Body of pancreas (tissue), 4 donors: ENCODE measurements around the gene PDCD1LG2. TPM values are rescaled to one million over a fixed set of nuclear protein-coding genes. Genes with fewer than 3 reads are reported as not detected.
A peak's percentile ranks its signal among the peaks of the same experiment; 100 is the strongest.

Experiments used
- ATAC-seq: fragments of 150-250 bp; one replicate; pipeline ENCODE4 v1.9.1; 2016
- DNase-seq, 4 donors: peaks; one replicate each; pipeline ENCODE4 v3.0.0-alpha.2; 2019
- H3K27ac ChIP-seq, 4 donors: fragments of 200-600 bp; sonication (generic); 1 replicate in 3 of 4; 2 replicates in 1 of 4; pipeline versions ENCODE4 v1.5.1 to v1.6.1; 2016 to 2019; ENCODE audit warnings: mild to moderate bottlenecking in 1 of 4, mixed read lengths in 1 of 4, moderate library complexity in 1 of 4
- H3K27me3 ChIP-seq, 2 donors: fragments of 200-600 bp; sonication (generic); one replicate each; pipeline ENCODE4 v1.6.0; 2016; ENCODE audit warnings: mild to moderate bottlenecking in 1 of 2
- H3K36me3 ChIP-seq, 2 donors: fragments of 200-600 bp; sonication (generic); replicated peaks in 1 of 2; 2 replicates each; pipeline ENCODE4 v1.5.1; 2016; ENCODE audit warnings: low read depth in 2 of 2; ENCODE audit not compliant: insufficient read depth in 1 of 2
- H3K4me1 ChIP-seq: fragments of 200-600 bp; sonication (generic); one replicate; pipeline ENCODE4 v1.6.0; 2016
- H3K4me3 ChIP-seq, 2 donors: fragments of 200-600 bp; sonication (generic); 1 replicate in 1 of 2; 2 replicates in 1 of 2; pipeline ENCODE4 v1.5.1; 2016 to 2019
- H3K9me3 ChIP-seq, 3 donors: fragments of 200-600 bp; sonication (generic); 1 replicate in 2 of 3; 2 replicates in 1 of 3; pipeline ENCODE4 v1.5.1; 2016
- CTCF ChIP-seq, 7 experiments: fragments of 450-650 bp in 4 of 7; fragments of 200-600 bp in 3 of 7; sonication (generic) in 3 of 7; IDR thresholded peaks; one replicate each; pipeline ENCODE4 v1.5.1; 2016 to 2019; ENCODE audit warnings: antibody characterized with exemption in 7 of 7
- POLR2A ChIP-seq, 3 donors: fragments of 450-650 bp; IDR thresholded peaks; one replicate each; pipeline ENCODE4 v1.6.1; 2016; ENCODE audit warnings: antibody characterized with exemption in 3 of 3, mild to moderate bottlenecking in 2 of 3
- WGBS, 2 donors: methylation state at CpG; one replicate each; pipeline ENCODE4 v1.1.5; 2017; 5-methylcytosine and 5-hydroxymethylcytosine counted together
- intact Hi-C: fragments of 100-400 bp; cut with DNase I; formaldehyde crosslinking; loops from one replicate; pipeline ENCODE4 v1.15.1; 2023
- total RNA-seq, 2 donors: library from RNA; depleted of rRNA; stranded (reverse); fragments of >200 nt; gene quantifications; one replicate each; pipeline ENCODE4 v1.1.0, GENCODE V29; 2016

Gene PDCD1LG2
- total RNA-seq, 2 donors from 2014 or later: 0.99 to 1.3 TPM

GRCh38 chr9:5500441-5501235 lies 9.7 kb upstream of the PDCD1LG2 start:
- no peaks in the 10 kb centered on the region for H3K9me3 ChIP-seq
- no peak overlapping the region for H3K4me3 ChIP-seq
- no peaks in the 10 kb centered on the region for H3K4me1 ChIP-seq
- no peak for ATAC-seq
- no peaks in the 10 kb centered on the region for H3K27me3 ChIP-seq
- 55 to 66% methylated on average over 18 of the region's 18 CpGs for WGBS, 2 donors
- H3K36me3 ChIP-seq: no peaks in the 10 kb centered on the region
- intact Hi-C loops: no loop called here
- DNase-seq: peak in 1 of 4 donors; percentile 20
- TF ChIP-seq CTCF (IDR thresholded peaks at IDR 0.05): no peak
- TF ChIP-seq POLR2A (IDR thresholded peaks at IDR 0.05): no peak
- H3K27ac ChIP-seq: peak overlapping the region in 1 of 4 donors; percentile 3

- H3K9me3 ChIP-seq: no peaks in the 10 kb centered on the region
- no peaks in the 10 kb centered on the region for H3K27me3 ChIP-seq
- WGBS, 2 donors: 86 to 89% methylated on average over 6 of the region's 6 CpGs
- no peak overlapping the region for H3K27ac ChIP-seq
- intact Hi-C loops: no loop called here
- no peaks in the 10 kb centered on the region for H3K4me1 ChIP-seq
- no peaks in the 10 kb centered on the region for H3K36me3 ChIP-seq
- ATAC-seq (no peak), DNase-seq (no peak)
- TF ChIP-seq CTCF (IDR thresholded peaks at IDR 0.05) (no peak), POLR2A (IDR thresholded peaks at IDR 0.05) (no peak)
- no peak overlapping the region for H3K4me3 ChIP-seq
Observed at GRCh38 chr9:5502553-5502952, 7.8 kb upstream of the PDCD1LG2 start.

- H3K9me3 ChIP-seq: no peaks in the 10 kb centered on the region
- no peak overlapping the region for H3K27ac ChIP-seq
- no peak overlapping the region for H3K4me3 ChIP-seq
- H3K36me3 ChIP-seq: no peaks in the 10 kb centered on the region
- no peaks in the 10 kb centered on the region for H3K4me1 ChIP-seq
- no peak for DNase-seq
- intact Hi-C loops: no loop called here
- no peaks in the 10 kb centered on the region for H3K27me3 ChIP-seq
- 57 to 66% methylated on average over 2 of the region's 2 CpGs for WGBS, 2 donors
- ATAC-seq: peak; percentile 21
- TF ChIP-seq CTCF (IDR thresholded peaks at IDR 0.05) (no peak), POLR2A (IDR thresholded peaks at IDR 0.05) (no peak)
Observed at GRCh38 chr9:5509573-5509972, 758 bp upstream of the PDCD1LG2 start.

GRCh38 chr9:5510989-5511388 lies 658 bp downstream of the PDCD1LG2 start:
- intact Hi-C loops: no loop called here
- TF ChIP-seq POLR2A (IDR thresholded peaks at IDR 0.05) (no peak), CTCF (IDR thresholded peaks at IDR 0.05) (no peak)

GRCh38 chr9:5511476-5511875 lies 1.1 kb downstream of the PDCD1LG2 start:
- 53 to 67% methylated on average over 1 of the region's 1 CpG for WGBS, 2 donors
- intact Hi-C loops: no loop called here
- no peaks in the 10 kb centered on the region for H3K9me3 ChIP-seq
- H3K4me3 ChIP-seq: no peak overlapping the region
- no peaks in the 10 kb centered on the region for H3K36me3 ChIP-seq
- no peak overlapping the region for H3K27ac ChIP-seq
- no peaks in the 10 kb centered on the region for H3K4me1 ChIP-seq
- DNase-seq (no peak), ATAC-seq (no peak)
- TF ChIP-seq POLR2A (IDR thresholded peaks at IDR 0.05) (no peak), CTCF (IDR thresholded peaks at IDR 0.05) (no peak)
- H3K27me3 ChIP-seq: no peaks in the 10 kb centered on the region

More at GRCh38 chr9:5510989-5511388, 658 bp downstream of the PDCD1LG2 start:
- Histone ChIP-seq H3K36me3 (no peaks in the 10 kb centered on the region), H3K27me3 (no peaks in the 10 kb centered on the region), H3K4me3 (no peak overlapping the region), H3K4me1 (no peaks in the 10 kb centered on the region), H3K27ac (no peak overlapping the region), H3K9me3 (no peaks in the 10 kb centered on the region)
- WGBS, 2 donors: 64 to 65% methylated on average over 3 of the region's 3 CpGs
- ATAC-seq (no peak), DNase-seq (no peak)
